Raji (cell line): ENCODE measurements around the gene RHOXF1.
"Not testable (repeated sequence)": the region's sequence is repeated elsewhere in the genome, so short reads cannot be mapped to it uniquely, and the experiment has no call there.

ENCODE experiments used
- POLR2A ChIP-seq: IDR thresholded peaks from 2 replicates; pipeline ENCODE4 v1.6.1; 2011; ENCODE audit warnings: low read depth, low read length, control low read depth; ENCODE audit not compliant: insufficient read depth

The RHOXF1 gene

GRCh38 chrX:120115438-120115963, at the start of gene RHOXF1:
Gene RHOXF1 (minus strand): TSS chrX:120115913. CDS start chrX:120115862, 51 bp downstream.
- TF ChIP-seq POLR2A: no peak

GRCh38 chrX:120158313-120158712, 42.6 kb upstream of the RHOXF1 start, which contains the start of gene RHOXF2:
Gene RHOXF2 (plus strand): TSS chrX:120158613. CDS start chrX:120158751, 138 bp downstream.
- not testable (repeated sequence) for TF ChIP-seq POLR2A

- TF ChIP-seq POLR2A: no peak
Measured at GRCh38 chrX:120147537-120147936, 31.8 kb upstream of the RHOXF1 start.

GRCh38 chrX:120145295-120145925, 29.7 kb upstream of the RHOXF1 start:
- no peak for TF ChIP-seq POLR2A

- TF ChIP-seq POLR2A: no peak
Measured at GRCh38 chrX:120144178-120144844, 28.6 kb upstream of the RHOXF1 start.

GRCh38 chrX:120140293-120140981, 24.7 kb upstream of the RHOXF1 start:
- TF ChIP-seq POLR2A: no peak

- TF ChIP-seq POLR2A: no peak
Measured at GRCh38 chrX:120137439-120137838, 21.7 kb upstream of the RHOXF1 start.

- no peak for TF ChIP-seq POLR2A
Measured at GRCh38 chrX:120136840-120137239, 21.1 kb upstream of the RHOXF1 start.

GRCh38 chrX:120136128-120136527, 20.4 kb upstream of the RHOXF1 start:
- no peak for TF ChIP-seq POLR2A

- TF ChIP-seq POLR2A: no peak
Measured at GRCh38 chrX:120125444-120125843, 9.7 kb upstream of the RHOXF1 start.

GRCh38 chrX:120120223-120120622, 4.5 kb upstream of the RHOXF1 start:
- no peak for TF ChIP-seq POLR2A

- TF ChIP-seq POLR2A: no peak
Measured at GRCh38 chrX:120111611-120112010, 4.1 kb downstream of the RHOXF1 start.

- TF ChIP-seq POLR2A: no peak
Measured at GRCh38 chrX:120109378-120109777, 6.3 kb downstream of the RHOXF1 start.

- TF ChIP-seq POLR2A: no peak
Measured at GRCh38 chrX:120090208-120090607, 25.5 kb downstream of the RHOXF1 start.

- no peak for TF ChIP-seq POLR2A
Measured at GRCh38 chrX:120087289-120088017, 28.3 kb downstream of the RHOXF1 start.

GRCh38 chrX:120077590-120077989, 38.1 kb downstream of the RHOXF1 start, which contains the start of gene RHOXF2B:
Gene RHOXF2B (minus strand): TSS chrX:120077690. CDS start chrX:120077552, 138 bp downstream.
- TF ChIP-seq POLR2A: not testable (repeated sequence)
